Embryonic facial prominence (tissue), 1 donor: Measurements from ENCODE around the gene SLC2A10.

ENCODE experiments used
- DNase-seq: peaks from one replicate; pipeline ENCODE4 v3.0.0-alpha.2; 2016; ENCODE audit errors: extremely low spot score

Gene SLC2A10

DNA sequence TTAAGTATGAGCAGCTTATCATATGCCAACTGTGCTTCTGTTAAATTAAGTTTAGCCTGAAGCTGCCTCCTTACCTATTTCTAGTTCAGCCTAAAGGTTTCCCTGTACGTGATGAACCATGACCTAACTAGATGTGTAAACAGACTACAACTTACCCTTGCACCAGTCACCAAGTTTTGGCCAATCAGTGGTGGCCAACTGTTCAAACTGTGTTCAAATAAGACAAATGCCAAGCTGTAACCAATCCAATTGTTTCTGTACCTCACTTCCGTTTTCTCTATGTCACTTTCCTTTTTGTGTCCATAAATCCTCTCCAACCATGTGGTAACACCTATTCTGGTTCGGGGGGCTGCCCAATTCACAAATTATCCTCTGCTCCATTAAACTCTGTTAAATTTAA lies 6.0 kb upstream of the SLC2A10 start:
- DNase-seq = no peak

DNA sequence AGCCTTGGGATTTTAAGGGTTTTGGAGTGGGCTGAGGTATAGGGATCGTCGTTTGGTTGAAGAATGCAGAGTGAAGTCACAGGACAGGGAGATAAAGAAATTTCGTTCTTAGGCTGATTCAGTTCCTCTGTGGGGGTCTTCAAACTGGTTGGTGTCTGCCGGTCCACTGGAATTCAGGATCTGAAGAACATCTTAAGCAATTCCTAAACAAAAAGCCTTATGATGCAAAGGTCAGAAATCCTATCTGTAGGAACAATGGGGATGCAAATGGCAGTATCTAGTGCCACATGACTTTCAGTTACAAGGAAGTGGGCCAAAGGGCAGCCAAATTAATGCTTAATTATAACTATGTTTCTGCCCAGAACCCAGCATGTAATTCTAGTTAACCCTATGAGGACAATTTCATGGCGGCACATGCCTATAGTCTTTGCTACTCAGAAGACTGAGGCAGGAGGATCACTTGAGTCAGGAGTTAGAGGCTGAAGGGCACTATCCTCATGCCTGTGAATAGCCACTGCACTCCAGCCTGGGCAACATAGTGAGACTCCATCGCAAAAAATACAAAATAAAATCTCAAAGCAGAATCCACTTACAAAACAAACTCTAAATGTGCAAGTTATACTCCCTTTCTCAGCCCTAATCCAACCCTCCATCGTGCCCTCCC lies 4.6 kb upstream of the SLC2A10 start:
- DNase-seq = no peak

DNA sequence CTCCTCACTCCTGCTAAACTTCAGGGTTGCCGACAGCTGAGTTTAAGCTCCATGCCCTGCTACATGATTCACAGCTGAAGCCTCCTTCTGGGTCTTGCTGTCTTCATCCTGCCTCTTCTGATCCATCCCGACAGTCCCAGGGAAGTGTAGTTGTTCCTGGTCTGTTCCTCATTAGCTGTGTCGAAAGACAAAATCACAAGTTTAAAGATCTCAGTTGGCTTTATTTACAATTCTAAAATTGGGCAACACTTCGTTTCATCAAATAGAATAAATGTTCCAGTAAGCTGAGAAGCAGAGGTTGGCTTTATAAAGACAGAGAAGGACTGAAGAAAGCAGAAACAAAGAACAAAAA lies 4.1 kb upstream of the SLC2A10 start:
- DNase-seq = no peak

DNA sequence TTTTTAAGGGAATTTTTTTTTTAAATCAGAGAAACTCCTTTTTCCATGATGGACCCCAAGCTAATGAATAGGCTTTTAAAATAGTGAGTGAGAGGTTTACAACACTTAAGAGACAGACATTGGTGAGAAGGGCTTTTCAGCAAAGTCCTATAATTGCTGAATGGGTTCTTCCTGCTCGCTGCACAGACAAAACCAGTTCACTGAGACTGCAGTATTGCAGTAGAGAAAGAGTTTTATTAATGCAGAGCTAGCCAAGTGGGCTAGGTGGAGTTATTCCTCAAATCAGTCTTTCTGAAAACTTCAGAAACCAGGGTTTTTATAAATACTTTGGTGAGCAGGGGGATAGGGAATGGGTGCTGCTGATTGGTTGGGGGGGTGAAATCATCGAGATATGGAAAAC lies 3.2 kb upstream of the SLC2A10 start:
- DNase-seq = no peak

DNA sequence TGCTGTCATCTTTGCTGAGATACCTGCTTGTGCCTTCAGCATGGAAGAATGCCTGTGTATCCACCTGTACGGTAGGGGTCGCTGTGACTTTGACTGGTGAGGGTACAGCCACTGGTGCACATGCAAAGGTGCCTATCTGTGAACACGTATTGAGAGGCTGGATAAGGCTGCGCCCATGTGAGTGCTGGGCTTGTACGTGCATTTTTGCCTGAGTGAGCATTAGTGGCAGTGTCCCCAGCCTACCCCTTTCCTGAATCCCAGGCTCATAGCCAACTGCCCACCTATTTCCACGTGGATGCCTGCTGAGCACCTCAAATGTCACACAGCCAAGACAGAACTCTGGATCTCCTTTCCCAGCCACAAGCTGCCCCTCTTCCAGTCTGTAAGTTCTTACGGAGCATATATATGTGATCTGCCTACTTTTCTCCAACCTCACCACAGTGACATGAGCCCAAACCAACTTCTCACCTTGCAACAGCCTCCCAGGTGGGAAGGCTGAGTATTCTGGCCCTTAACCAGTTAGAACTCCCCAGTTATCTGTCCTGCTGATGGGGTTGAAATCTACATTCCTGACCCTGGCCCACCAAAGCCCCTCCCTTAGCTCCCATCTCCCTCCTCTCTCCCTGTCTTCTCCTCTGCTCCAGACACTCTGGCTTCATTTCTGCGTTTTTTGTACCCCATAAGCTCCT lies 1.1 kb upstream of the SLC2A10 start:
- DNase-seq = no peak

DNA sequence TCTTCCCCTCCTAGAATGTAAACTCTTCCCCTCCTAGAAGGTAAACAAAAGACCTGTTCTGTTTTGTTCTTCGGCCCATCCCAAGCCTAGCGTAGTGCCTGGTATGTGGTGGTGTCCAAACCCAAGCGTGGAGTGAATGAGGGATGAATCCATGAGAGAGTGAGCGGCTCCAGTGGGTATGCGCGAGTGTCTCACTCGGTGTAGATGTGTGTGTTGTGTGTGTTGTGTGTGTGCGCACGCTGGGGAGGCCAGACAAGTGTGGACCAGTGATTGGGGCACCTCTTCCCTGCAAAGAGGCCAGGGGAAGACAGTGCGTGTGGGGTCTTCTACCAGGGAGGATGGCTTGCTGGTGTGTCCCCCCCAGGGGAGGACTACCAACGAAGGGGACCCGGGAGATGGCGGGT lies 392 bp upstream of the SLC2A10 start:
- no peak for DNase-seq

DNA sequence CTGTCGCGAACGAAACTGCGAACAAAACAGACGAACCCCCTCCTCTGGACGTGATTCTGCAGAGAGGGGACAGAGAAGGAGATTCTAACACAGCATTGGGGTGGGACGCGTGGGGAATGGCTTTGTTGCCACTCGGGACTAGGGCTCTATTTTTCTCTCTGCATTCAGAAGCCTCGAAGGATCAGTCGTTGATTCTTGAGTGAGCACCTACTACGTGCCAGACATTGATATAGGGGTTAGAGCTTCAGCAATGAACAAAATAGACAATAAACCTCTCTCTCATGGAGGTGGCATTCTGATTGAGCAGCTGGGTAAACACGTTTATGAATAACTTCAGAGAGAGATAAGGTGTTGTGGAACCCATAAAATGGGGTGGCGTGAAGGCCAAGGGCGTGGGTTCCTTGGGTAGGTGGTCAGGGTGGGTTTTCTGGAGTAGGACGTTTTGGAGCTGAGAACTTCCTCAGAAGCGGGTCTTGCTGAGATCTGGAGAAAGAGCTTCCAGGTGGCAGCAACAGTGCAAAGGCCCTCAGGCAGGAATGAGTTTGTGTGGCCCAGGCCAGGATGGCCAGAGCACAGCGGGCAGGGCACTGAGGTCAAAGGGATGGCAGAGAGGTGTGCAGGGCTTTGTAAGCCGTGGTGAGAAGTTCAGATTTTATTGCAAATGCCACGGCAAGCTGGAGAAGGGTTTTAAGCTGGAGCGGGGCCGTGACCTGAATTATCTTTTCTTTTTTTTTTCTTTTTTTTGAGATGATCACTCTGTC lies 884 bp downstream of the SLC2A10 start:
- DNase-seq = no peak

DNA sequence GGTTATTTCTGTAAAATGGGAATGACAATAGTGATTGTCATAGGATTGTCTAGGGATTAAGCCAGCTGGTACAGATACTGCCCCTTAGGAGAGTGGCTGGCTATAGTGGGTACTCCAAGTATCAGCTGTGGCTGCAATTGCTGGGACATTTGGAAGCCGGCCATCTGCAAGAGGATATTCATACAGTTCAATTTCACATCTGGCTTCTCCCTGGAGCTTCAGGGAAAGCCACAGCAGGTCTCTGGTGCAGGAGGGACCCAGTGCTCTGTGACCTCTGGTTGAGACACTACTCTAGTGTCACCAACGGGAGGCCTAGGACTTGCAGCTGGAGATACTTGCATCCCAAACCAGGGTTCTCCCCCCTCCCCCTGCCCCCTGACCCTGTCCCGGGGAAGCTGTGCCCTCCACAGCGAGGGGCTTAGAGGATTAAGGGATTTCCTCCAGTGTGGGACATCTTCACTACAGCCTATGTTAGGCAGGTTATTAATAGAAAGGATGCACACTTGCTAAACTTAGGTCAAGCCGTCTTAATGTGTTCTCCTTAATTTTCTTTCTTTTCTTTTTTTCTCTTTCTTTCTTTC lies 2.7 kb downstream of the SLC2A10 start:
- DNase-seq = no peak

DNA sequence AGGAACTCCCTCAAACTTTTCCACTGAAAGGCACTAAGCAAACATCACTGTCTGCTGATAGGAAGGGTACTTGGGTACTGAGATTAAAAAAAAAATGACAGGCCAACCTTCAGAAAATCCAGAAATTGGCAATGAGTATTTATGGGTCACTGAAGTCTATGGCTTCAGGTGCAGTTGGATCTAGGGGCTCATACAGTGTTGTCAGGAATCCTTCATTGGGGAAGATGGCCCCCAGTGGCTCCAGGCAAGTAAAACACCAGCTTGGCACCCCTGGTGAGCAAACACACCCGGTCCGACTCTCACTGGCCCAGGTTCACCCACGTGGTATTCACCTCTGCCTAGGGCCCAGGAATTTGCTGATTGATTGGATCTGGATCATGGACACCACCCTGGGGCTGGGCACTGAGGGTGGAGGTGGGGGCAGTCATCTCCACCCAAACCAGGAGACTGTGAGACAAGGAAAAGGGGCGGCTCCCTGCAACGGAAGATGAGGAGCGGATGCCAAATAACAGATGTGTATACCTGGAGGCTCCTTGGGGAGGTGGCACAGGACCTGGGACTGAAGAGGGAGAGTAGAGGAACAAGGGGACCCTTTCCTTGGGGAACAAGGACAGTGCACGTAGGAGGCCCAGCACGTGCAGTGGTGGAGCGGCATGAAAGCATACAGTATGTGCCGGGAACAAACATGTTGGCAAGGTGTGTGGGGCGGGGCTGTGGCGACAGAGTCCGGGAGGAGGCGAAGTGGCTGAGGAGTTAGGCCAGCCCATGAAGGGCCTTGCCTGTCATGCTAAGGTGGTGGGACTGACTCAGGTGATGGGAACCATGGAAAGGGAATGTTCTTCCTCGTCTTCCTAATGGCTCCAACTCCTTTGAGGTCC lies 4.7 kb downstream of the SLC2A10 start:
- DNase-seq = no peak

DNA sequence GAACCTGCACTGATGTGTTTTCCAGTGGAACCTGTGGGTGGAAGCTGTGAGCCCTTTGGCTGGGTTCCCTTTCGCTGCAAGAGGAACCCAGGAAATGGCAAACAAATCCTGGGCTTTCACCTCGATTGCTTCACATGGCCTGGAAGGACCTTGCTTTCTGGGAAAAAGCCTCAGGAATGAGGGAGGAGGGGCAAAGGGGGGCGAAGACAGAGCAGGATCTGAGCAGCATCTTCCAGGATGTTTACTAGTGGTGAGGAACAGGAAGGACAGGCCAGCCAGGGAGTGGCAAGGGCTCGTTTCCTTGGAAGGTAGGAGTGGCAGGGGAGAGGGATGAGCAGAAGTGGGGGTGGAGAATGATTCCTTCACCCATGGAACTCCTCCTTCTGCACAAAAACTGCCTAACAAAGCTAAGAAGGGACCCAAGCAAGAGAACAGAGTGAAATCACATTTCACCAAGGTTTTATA lies 5.9 kb downstream of the SLC2A10 start:
- DNase-seq = no peak

DNA sequence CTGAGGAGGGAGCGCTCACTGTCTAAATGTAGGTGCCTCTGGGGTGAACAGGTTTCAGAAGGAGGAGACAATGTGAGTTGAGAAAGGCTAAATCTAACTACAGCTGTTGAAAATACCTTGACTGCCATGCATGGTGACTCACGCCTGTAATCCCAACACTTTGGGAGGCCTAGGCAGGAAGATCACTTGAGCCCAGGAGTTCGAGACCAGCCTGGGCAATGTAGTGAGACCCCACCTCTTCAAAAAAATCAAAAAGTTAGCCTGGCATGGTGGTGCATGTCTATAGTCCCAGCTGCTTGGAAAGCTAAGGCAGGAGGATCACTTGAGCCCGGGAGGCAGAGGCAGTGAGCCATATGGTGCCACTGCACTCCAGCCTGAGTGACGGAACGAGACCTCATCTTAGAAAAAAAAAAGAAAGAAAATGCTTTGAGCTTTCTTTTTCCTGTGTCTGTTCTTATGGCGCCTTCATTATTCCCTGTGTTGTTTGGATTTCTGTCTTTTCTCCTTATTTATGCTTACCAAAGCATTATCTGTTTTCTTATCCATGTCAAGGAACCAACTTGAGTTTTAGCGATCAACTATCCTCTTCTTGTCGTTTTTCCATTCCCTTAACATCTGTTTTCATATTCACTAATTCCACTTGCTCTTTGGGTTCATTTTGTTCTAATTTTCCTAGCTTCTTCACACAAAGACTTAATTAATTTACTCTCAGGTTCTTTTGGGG lies 8.5 kb downstream of the SLC2A10 start:
- DNase-seq = no peak

DNA sequence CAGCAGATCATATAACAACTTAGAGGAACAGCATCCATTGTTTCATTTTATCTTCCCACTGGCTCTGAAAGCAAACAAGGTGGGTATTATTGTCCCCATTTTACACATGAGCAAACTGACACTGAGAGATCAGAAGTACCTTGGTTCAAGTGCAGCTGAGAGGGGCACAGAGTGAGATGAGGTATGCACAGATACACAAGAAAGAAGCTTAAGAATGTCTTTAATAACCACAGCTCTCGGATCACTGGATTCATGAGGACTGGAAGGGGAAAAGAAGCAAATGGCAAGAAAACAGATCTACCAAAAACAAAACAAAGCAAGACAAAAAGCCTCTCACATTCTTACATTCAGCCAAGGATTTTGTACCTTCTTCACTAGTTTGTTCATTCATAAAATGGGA lies 10.6 kb downstream of the SLC2A10 start:
- no peak for DNase-seq

DNA sequence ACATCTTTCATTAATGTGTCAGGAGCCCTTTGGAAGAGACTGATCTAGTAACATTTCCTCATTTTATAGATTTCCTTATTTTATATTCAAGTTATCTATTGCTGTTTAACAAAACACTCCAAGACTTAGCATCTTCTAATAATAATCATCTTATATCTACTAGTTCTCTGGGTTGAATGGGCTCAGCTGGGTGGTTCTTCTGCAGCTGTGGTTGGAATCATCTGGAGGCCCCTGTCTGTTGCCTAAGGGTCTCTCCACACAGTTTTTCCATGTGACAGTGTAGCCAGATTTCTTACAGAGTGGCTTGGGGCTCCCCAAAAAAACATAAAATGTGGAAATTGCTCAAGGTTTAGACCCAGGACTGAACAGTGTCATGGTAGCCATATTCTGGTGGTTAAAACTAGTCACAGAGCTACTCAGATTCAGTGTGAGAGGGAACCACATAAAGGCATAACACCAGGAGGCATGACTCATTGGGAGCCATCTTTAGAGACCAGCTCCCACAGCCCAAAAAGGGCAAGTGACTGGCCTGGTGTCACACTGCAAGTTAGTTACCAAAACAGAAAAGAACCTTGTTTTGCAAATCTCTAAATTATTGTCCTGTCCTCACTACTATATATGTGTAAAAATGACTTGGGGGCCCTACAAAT lies 11.5 kb downstream of the SLC2A10 start:
- DNase-seq = no peak

DNA sequence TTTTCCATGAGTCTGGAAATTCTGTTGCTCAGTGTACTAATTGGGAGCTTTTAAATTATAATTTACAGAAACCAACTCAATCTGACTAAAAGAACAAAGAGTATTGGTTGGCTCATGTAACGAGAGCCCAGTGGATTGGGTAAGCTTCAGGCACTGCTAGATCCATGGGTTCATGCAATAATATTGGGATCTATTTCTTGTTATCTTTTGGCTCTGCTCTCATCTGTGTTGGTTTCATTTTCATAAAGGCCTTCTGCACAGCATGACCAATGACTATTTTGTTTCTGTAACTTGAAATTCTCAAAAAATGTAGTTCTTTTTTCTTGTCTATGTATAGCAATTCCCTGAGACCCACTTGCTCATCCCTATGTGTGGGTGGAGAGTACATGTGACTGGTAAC lies 12.0 kb downstream of the SLC2A10 start:
- no peak for DNase-seq

DNA sequence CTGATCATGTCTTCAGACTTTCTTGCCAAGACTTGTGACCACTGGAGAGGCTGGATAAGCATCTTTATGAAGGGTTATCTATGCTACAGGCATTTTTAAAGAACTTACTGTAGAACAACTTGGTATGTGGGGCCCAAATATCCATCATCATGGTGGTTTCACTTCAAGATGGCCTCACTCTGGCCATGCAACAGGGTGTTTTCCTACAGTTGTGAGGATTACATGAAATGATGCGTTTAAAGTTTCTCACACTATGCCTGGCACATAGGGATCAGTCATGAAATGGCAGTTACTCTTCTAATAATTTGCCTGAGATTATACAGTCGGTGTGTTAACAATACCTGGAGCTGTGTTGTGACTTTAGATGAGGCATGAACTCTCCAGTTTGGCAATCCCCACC lies 13.0 kb downstream of the SLC2A10 start:
- DNase-seq = no peak

DNA sequence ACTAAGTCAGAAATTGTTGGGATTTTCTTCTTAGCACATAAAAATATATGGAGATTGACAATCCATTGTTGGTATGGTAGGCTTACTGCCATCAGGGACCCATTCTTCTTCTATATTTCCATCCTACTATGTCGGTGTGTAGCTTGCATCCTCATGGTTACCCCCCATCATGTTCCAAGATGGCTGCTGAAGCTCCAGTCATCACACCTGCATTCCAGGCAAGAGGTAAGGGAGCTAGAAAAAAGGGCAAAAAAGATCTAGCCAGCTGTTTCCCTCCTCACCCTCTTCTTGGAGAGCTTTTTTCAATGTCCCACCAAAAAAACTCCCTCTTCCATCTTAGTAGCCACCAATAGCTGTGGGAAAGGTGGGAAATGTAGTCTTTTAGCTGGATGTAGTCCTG lies 13.6 kb downstream of the SLC2A10 start:
- no peak for DNase-seq

DNA sequence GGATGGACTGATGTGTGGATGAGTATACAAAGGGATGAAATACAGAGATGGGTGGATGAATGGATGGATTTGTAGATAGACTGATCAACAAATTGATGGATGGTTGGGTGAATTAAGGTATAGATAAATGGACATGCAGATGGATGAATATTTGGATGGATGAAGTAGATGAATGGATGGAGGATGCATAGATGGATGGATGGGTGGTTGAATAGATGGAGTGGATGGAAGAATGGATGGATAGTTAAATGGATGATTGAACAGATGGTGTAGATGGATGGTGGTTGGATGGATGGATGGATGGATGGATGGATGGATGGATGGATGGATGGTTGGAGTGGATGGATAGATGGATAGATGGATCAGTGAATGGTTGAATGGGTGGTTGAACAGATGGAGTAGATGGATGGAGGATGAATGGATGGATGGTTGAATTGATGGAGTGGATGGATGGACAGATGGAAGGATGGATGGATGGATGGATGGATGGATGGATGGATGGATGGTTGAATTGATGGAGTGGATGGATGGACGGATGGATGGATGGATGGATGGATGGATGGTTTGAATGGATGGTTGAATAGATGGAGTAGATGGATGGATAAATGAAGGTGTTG lies 15.0 kb downstream of the SLC2A10 start:
- no peak for DNase-seq

DNA sequence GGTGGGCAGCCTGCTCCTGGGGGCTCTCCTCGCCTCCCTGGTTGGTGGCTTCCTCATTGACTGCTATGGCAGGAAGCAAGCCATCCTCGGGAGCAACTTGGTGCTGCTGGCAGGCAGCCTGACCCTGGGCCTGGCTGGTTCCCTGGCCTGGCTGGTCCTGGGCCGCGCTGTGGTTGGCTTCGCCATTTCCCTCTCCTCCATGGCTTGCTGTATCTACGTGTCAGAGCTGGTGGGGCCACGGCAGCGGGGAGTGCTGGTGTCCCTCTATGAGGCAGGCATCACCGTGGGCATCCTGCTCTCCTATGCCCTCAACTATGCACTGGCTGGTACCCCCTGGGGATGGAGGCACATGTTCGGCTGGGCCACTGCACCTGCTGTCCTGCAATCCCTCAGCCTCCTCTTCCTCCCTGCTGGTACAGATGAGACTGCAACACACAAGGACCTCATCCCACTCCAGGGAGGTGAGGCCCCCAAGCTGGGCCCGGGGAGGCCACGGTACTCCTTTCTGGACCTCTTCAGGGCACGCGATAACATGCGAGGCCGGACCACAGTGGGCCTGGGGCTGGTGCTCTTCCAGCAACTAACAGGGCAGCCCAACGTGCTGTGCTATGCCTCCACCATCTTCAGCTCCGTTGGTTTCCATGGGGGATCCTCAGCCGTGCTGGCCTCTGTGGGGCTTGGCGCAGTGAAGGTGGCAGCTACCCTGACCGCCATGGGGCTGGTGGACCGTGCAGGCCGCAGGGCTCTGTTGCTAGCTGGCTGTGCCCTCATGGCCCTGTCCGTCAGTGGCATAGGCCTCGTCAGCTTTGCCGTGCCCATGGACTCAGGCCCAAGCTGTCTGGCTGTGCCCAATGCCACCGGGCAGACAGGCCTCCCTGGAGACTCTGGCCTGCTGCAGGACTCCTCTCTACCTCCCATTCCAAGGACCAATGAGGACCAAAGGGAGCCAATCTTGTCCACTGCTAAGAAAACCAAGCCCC lies 16.0 kb downstream of the SLC2A10 start:
- DNase-seq = no peak

DNA sequence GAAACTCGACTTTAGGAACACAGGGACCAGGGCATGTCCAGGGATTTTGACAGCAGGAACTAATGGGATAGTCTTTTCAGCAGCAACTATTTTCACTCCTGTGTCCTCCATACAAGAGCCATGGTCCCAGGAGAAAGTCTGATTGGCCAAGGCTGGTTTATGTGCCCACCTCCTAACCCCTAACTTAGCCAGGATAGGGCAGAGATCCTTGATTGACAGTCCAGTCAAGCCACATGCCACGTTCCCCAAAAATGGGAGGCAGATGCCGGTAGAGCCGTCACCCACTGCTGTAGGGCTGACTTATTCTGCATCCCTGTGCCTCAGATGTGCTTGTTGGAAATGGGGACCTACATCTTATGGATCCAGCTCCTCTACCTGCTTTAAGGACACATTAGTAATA lies 22.3 kb downstream of the SLC2A10 start:
- no peak for DNase-seq
